ENCODE data around the gene ZYG11B.

- no peak for TF ChIP-seq CTCF (IDR thresholded peaks at IDR 0.05)
- no peak for TF ChIP-seq EZH2 (IDR thresholded peaks at IDR 0.05; ENCODE audit: borderline replicate concordance, insufficient read depth, low read depth, low read length, poor library complexity, severe bottlenecking)
Measured at GRCh38 chr1:52697795-52698674, 28.2 kb upstream of the ZYG11B start, which contains the start of gene COA7.
